Renal cortex interstitium (tissue), 11 donors: ENCODE measurements around the gene TTC7B. TPM values are rescaled to one million over a fixed set of nuclear protein-coding genes. Genes with fewer than 3 reads are reported as not detected.
A peak's percentile ranks its signal among the peaks of the same experiment; 100 is the strongest.

ENCODE experiments used
- DNase-seq, 11 donors: peaks; one replicate each; pipeline ENCODE4 v3.0.0-alpha.2; 2013; ENCODE audit warnings: low read depth in 9 of 11, low spot score in 4 of 11; ENCODE audit errors: extremely low read depth in 1 of 11
- polyA plus RNA-seq, 3 donors: library from polyadenylated mRNA; unstranded; fragments of 120-200 nt; gene quantifications; one replicate each; pipeline ENCODE4 v1.2.1, GENCODE V29; 2013; ENCODE audit not compliant: insufficient read length in 3 of 3

Gene TTC7B
- polyA plus RNA-seq, 3 donors, result 38.2 to 46.1 (median 44.1) TPM

DNA sequence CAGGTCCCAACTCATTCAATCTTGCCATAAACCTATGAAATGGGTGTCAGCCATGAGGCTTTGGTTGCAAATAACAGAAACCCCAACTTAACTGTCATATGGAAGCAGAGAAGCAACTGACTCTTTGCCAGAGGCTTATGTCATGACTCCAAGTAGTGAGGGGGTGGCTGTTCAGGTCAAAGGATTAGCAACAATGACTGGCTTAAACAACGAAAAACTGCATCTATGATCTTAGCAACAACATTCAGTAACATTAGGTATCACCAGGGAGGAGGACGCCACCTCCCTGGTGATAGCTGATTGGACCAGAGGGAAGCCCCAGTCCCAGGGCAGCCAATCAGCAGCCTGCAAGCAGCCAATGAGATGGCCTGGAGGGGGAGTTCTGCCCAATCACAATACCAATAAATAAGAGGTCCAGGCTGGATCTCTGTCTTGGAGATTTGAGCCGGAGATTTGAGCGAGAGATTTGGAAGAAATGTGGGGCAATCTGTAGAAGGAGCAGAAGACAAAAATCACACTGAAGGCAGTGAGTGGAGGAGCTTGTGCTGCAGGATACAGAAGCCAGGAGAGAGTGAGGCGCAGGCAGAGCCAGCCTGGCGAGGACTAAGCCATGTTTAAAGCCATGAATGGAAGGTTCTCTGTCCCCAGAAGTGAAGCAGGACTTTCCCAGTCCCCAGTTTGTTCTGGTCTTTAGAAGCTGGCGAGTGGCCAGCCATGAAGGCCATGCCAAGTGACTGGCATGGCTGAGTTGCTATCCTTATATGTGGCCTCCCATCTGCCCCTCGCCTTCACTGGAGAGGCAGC lies 326.1 kb downstream of the TTC7B start:
- no peak for DNase-seq

DNA sequence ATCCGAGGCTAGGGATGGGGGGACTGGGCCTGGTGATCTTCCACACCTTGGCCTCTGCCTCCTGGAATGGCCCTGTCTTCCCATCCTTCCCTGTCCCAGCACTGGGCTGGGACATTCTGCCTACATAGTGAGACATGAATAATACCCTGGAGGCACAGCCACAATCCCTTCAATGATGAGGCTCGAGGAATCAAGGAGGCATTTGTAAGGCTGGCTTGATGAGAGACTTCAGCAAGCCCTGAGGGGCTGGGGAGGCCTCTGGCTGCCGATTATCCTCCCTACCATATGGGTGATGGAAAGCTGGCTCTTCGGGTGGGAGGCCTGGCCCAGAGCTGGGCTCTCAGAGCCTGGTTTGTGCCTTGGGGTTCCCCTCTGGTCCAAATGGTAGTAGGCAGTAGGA lies 326.9 kb downstream of the TTC7B start:
- no peak for DNase-seq

DNA sequence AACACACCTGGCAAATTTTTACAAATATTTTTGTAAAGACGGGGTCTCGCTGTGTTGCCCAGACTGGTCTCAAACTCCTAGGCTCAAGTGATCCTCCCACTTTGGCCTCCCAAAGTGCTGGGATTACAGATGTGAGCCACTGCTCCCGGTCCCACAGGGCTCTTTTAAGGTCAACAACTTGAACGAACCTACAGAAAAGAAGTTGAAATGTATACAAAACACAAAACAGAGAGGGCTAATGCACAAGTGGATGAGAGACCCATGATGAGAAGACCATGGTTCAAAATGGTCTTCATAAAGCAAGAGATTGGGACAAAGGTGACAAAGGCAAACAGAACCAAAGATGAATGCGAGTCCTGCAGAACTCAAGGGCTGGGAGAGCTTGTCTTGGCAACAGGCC lies 328.0 kb downstream of the TTC7B start:
- no peak for DNase-seq

DNA sequence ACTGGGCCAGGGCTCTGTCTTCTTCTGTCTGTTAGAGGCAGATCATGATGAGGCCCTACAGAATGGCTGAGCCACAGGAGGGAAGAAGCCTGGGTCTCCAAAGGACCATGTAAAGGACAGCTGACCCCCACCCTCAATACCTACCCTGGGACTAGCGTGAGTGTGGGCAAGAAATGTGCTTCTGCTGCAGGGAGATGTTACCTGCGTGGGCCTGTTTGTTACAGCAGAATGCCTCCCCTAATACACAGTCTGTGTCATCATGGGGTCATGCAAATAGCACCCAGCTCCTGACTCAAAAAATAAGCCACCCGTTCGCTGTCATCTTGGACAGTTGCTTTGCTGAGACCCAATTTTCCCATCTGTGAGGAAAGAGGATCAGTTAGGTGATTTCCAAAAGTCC lies 328.8 kb downstream of the TTC7B start:
- DNase-seq, result no peak

DNA sequence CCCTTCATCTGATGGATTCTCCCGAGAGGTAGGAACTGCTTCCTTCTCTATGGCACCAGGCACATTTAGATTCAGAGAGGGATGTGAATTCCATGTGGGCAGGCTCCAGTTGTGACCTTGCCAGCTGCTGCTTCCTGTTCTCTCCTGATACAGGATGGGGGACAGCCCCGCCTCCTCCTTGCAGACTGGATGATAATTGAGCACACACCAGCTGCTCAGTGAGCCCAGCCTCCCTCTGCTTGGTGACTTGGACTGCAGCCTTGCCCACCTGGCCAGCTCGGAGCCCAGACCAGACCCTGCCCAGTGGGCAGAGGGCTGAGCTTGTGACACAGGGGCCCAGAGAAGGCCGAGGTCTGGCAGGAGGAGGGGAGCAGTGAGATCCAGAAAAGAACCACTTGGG lies 329.2 kb downstream of the TTC7B start:
- DNase-seq, result peak in 1 of 11 donors; percentile 32

DNA sequence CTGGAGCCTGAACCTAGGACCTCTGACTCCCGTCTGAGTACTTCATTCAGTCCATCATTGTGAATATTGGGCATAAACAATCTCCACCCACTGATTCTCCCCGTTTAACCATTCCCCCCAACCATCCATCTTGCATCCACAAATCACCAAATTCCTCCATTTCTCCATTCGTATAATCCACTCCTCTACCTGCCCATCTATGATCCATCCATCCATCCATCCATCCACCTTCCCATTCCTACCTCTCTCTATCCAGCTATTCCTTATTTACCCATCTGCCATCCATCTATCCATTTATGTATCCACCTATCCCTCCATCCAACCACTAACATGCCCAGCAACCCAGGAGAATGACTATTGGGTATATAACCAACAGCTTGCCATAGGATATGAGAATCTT lies 331.9 kb downstream of the TTC7B start:
- no peak for DNase-seq

DNA sequence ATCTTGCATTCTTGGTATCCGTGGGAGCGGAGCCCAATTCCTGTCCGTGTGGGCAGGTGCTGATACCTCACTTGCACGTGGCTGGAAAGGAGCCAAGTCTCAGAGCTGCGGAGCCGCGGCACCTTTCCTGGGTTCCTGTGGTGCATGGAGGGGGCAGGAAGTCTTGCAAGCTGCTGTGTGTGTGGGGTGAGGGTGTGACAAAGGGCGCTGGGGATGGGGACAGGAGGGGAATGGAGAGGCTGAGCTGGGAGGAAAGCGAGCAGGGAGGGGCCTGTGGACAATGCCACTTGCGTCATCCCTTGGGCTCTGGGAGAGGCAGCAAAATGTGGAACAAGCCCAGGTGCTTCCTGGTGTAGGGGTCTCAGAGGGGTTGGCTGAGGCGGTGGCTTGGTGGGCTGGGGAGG lies 332.7 kb downstream of the TTC7B start:
- DNase-seq, result peak in 1 of 11 donors; percentile 15

DNA sequence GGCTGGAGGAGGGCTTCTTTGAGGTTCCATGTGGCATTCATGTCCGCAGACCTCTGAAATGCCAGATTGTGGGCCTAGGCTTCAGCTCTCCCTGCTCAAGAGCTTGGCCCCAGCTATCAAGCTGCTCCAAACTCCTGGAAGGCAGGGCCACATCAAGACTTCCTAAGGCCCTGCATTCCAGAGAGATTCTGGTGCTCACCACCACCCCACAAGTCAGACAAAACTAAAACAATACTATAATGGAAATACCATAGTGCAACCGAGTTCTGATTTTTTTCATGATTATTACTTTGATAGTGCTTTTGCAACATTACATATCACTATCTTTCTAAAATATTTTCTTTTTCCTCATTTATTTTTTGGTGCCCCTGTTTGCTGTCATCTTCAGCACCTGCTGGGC lies 333.1 kb downstream of the TTC7B start:
- no peak for DNase-seq

DNA sequence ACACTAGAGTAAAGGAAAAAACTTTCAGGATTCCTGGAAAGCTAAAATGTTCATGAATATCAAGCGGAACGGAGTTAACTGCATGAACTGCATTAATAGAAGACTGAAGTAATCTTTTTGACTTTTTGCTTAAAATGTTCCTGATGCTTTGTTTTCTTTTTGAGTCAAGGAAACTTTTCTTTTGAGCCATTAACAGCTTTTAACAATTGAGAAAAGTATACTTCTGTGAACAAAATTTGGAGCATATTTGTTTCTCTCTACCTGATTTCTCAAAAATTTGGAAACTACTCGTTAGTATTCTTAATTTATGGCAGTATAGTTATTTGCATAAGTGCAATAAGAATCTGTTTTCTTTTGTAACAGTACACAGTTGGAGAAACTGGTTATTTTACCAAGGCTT lies 340.9 kb downstream of the TTC7B start:
- DNase-seq, result no peak

Other genes starting within 250 kb of the TTC7B start
- gene RPS6KA5, start 244.2 kb upstream of the TTC7B start, polyA plus RNA-seq, result 1 to 10 TPM; 6.3 to 7.6 (median 7.3) TPM